Endothelial cell of umbilical vein (primary cell): Measurements from ENCODE around the gene HECTD3. TPM values are rescaled to one million over a fixed set of nuclear protein-coding genes. Genes with fewer than 3 reads are reported as not detected.

Source experiments
- BruUV-seq: library from RNA; stranded (reverse); fragments of 400-500 nt; replicated peaks from 2 replicates; lab custom pipeline; 2021; lab: Mats Ljungman, UMichigan
- CTCF ChIA-PET: fragments of 300-600, 350-600 bp; sonication (Branson Sonifier 250); formaldehyde crosslinking; loops from one replicate; lab custom pipeline; 2021; ENCODE audit warnings: antibody characterized with exemption, inconsistent platforms; lab: Charles Lee
- POLR2A ChIA-PET: fragments of 300-600, 350-600 bp; sonication (Branson Sonifier 250); formaldehyde crosslinking; loops from one replicate; lab custom pipeline; 2021; ENCODE audit warnings: antibody characterized with exemption, inconsistent platforms; lab: Charles Lee
- DNase-seq: peaks from one replicate; pipeline ENCODE4 v3.0.0-alpha.2; 2011; ENCODE audit warnings: low read depth, low spot score
- FAIRE-seq: peaks from 2 replicates; lab custom pipeline; 2011; peaks lifted over from hg19 to GRCh38; lab: Jason Lieb, UNC
- H2AFZ ChIP-seq: 2 replicates; pipeline ENCODE4 v1.6.0; 2012; ENCODE audit warnings: low read depth, low read length, control low read depth, inconsistent platforms
- H3K27ac ChIP-seq: 2 replicates; pipeline ENCODE4 v1.5.1; 2011; ENCODE audit warnings: low read depth, mild to moderate bottlenecking, control low read depth, low read length, moderate library complexity; ENCODE audit not compliant: insufficient read depth
- H3K27me3 ChIP-seq, 2 experiments: 2 replicates each; pipeline versions ENCODE4 v1.6.0 to v1.6.1; 2011; ENCODE audit warnings: low read length in 2 of 2, mixed read lengths in 1 of 2; ENCODE audit not compliant: control insufficient read depth in 2 of 2, insufficient read depth in 2 of 2
- H3K36me3 ChIP-seq, 2 experiments: 2 replicates in 1 of 2; 3 replicates in 1 of 2; pipeline ENCODE4 v1.5.1; 2011; ENCODE audit warnings: low read length in 2 of 2, mild to moderate bottlenecking in 1 of 2, moderate library complexity in 1 of 2; ENCODE audit not compliant: control insufficient read depth in 2 of 2, insufficient read depth in 2 of 2; ENCODE audit errors: extremely low read depth in 1 of 2
- H3K4me1 ChIP-seq: 3 replicates; pipeline ENCODE4 v1.5.1; 2011; ENCODE audit warnings: mild to moderate bottlenecking, low read length; ENCODE audit not compliant: control insufficient read depth, insufficient read depth; ENCODE audit errors: extremely low read depth
- H3K4me2 ChIP-seq: 2 replicates; pipeline ENCODE4 v1.6.1; 2011; ENCODE audit warnings: low read length, control low read depth, mixed read lengths; ENCODE audit not compliant: insufficient read depth
- H3K4me3 ChIP-seq, 3 experiments: fragments of 200-600 bp in 1 of 3; sonication (generic), shearing (Covaris generic) in 1 of 3; replicated peaks in 1 of 3; 2 replicates each; pipeline ENCODE4 v1.5.1; 2011 to 2016; ENCODE audit warnings: control low read depth in 3 of 3, low read length in 3 of 3, mild to moderate bottlenecking in 2 of 3, inconsistent platforms in 1 of 3, low read depth in 1 of 3, moderate library complexity in 1 of 3; ENCODE audit not compliant: insufficient read depth in 1 of 3
- H3K79me2 ChIP-seq: 2 replicates; pipeline ENCODE4 v1.6.0; 2012; ENCODE audit warnings: low read length, inconsistent platforms; ENCODE audit not compliant: control insufficient read depth, insufficient read depth
- H3K9ac ChIP-seq: replicated peaks from 2 replicates; pipeline ENCODE3; 2011; ENCODE audit warnings: low read length, control low read depth; ENCODE audit not compliant: insufficient read depth; ENCODE audit errors: extremely low read depth
- H3K9me1 ChIP-seq: replicated peaks from 3 replicates; pipeline ENCODE4 v1.6.0; 2011; ENCODE audit warnings: mild to moderate bottlenecking, low read length; ENCODE audit not compliant: control insufficient read depth, insufficient read depth; ENCODE audit errors: extremely low read depth
- H3K9me3 ChIP-seq: replicated peaks from 2 replicates; pipeline ENCODE4 v1.5.1; 2012; ENCODE audit warnings: low read length, inconsistent platforms; ENCODE audit not compliant: control insufficient read depth, insufficient read depth
- H4K20me1 ChIP-seq: replicated peaks from 2 replicates; pipeline ENCODE3; 2011; ENCODE audit warnings: mild to moderate bottlenecking, low read length; ENCODE audit not compliant: control insufficient read depth, insufficient read depth; ENCODE audit errors: extremely low read depth
- CTCF ChIP-seq, 2 donors: IDR thresholded peaks; 1 replicate in 1 of 2; 2 replicates in 1 of 2; pipeline ENCODE4 v1.5.1; 2011; ENCODE audit warnings: low read length in 2 of 2, mild to moderate bottlenecking in 2 of 2, moderate library complexity in 2 of 2, control low read depth in 1 of 2, inconsistent platforms in 1 of 2, low read depth in 1 of 2; ENCODE audit not compliant: insufficient read depth in 1 of 2; ENCODE audit errors: extremely low read depth in 1 of 2
- EZH2 ChIP-seq: IDR thresholded peaks from 2 replicates; pipeline ENCODE4 v1.6.1; 2012; ENCODE audit warnings: borderline replicate concordance, low read depth, mild to moderate bottlenecking, moderate library complexity, low read length, inconsistent platforms; ENCODE audit not compliant: severe bottlenecking
- FOS ChIP-seq: IDR thresholded peaks from 2 replicates; pipeline ENCODE4 v1.6.1; 2011; ENCODE audit warnings: mild to moderate bottlenecking, low read length, moderate library complexity, borderline replicate concordance; ENCODE audit not compliant: insufficient read depth
- GATA2 ChIP-seq: IDR thresholded peaks from 2 replicates; pipeline ENCODE4 v1.7.0; 2011; ENCODE audit warnings: low read depth, mild to moderate bottlenecking, moderate library complexity, mixed read lengths, low read length; ENCODE audit not compliant: insufficient read length, insufficient read depth
- JUN ChIP-seq: IDR thresholded peaks from 2 replicates; pipeline ENCODE4 v1.6.1; 2011; ENCODE audit warnings: borderline replicate concordance, low read depth; ENCODE audit not compliant: insufficient read length, insufficient read depth
- MAX ChIP-seq: IDR thresholded peaks from 2 replicates; pipeline ENCODE4 v1.6.1; 2011; ENCODE audit not compliant: insufficient read depth, insufficient read length
- MYC ChIP-seq: IDR thresholded peaks from one replicate; pipeline ENCODE4 v1.6.1; 2011; ENCODE audit warnings: mild to moderate bottlenecking, low read depth, low read length
- POLR2A ChIP-seq: IDR thresholded peaks from 2 replicates; pipeline ENCODE4 v1.6.1; 2012; ENCODE audit warnings: low read depth, mild to moderate bottlenecking, control low read depth, low read length
- POLR2AphosphoS5 ChIP-seq: IDR thresholded peaks from 2 replicates; pipeline ENCODE4 v1.6.1; 2012; ENCODE audit warnings: low read depth, mild to moderate bottlenecking, control low read depth, low read length, moderate library complexity; ENCODE audit not compliant: insufficient read depth
- dilution Hi-C: fragments of 300-500 bp; cut with MboI; formaldehyde crosslinking; loops from one replicate; pipeline ENCODE4 v1.15.0; 2019; ENCODE audit warnings: low sequenced_read_pairs; ENCODE audit not compliant: extremely low pct_ligation_motif_present
- intact Hi-C: fragments of 100-400 bp; cut with micrococcal nuclease; formaldehyde crosslinking; loops from one replicate; pipeline ENCODE4 v1.10.0; 2022
- polyA plus RNA-seq, 4 experiments: library from polyadenylated mRNA; depleted of rRNA in 3 of 4; stranded (reverse) in 3 of 4; unstranded in 1 of 4; fragments of >200 nt; gene quantifications; 2 replicates each; pipeline versions ENCODE4 v1.2.1 to v1.2.3, GENCODE V29; 2011 to 2012; ENCODE audit warnings: missing spikeins in 1 of 4
- total RNA-seq: library from RNA; stranded (reverse); gene quantifications from 2 replicates; pipeline ENCODE4 v1.2.3, GENCODE V29; 2021

Gene HECTD3
- total and polyA plus RNA-seq, 2 donors (not counting 3 experiments of a cell fraction or from before 2014, with no cell fraction given): 80.0 to 114 TPM

DNA sequence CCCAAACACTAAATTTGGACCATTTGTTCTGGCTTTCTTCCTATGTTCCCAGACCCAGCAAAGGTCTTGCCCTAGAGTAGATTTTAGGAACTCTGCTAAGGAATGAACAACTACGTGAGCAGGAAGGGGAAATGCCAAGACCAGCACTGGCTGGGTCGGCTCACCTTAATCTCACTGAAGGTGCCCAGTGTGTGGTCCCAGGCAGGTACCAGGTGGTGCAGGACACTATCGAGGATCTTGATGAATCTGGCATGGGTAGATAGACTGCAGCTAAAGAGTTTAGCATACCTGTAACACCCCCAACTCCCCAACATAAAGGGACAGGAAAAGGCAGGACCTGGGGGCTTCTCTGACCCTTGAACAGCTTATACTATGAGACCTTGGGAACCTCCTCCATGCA lies 3.0 kb downstream of the HECTD3 start:
- H3K36me3 ChIP-seq: peaks cover 17 to 60% of the 10 kb centered on the region in 2 experiments

More for the DNA sequence above, 3.0 kb downstream of the HECTD3 start:
- no peaks in the 10 kb centered on the region for H3K9me3 ChIP-seq
- FAIRE-seq (no peak), DNase-seq (no peak)
- peaks cover 19% of the 10 kb centered on the region for H3K4me1 ChIP-seq
- H3K4me2 ChIP-seq: no peak overlapping the region
- no peaks in the 10 kb centered on the region for H4K20me1 ChIP-seq
- TF ChIP-seq MAX (no peak), FOS (no peak), JUN (no peak), POLR2A (no peak), EZH2 (no peak), MYC (no peak), POLR2AphosphoS5 (no peak), CTCF (IDR thresholded peaks at IDR 0.05; ENCODE audit: extremely low read depth in 1 of 2, insufficient read depth in 1 of 2, low read depth in 1 of 2, low read length in 2 of 2) (no peak), GATA2 (no peak)
- H3K4me3 ChIP-seq: no peak overlapping the region
- H3K79me2 ChIP-seq: peaks cover 20% of the 10 kb centered on the region
- no peak overlapping the region for H2AFZ ChIP-seq
- intact Hi-C loops (no loop called here), dilution Hi-C loops (no loop called here)
- BruUV-seq: no TSS peak
- H3K27me3 ChIP-seq: no peaks in the 10 kb centered on the region
- no peaks in the 10 kb centered on the region for H3K9me1 ChIP-seq
- ChIA-PET POLR2A (no interaction called here), CTCF (no interaction called here)
- no peak overlapping the region for H3K9ac ChIP-seq
- H3K27ac ChIP-seq: no peak overlapping the region
